K562 (cell line): Measurements from ENCODE around the gene LSP1. TPM values are rescaled to one million over a fixed set of nuclear protein-coding genes. Genes with fewer than 3 reads are reported as not detected.

Source experiments
- ATAC-seq: fragments of 200-7000 bp; cut with Tn5 transposase; 3 replicates; pipeline ENCODE4 v1.9.1; 2020; ENCODE audit warnings: moderate library complexity
- BruUV-seq: library from RNA; stranded (reverse); fragments of 400-500 nt; replicated peaks from 2 replicates; lab custom pipeline; 2021; lab: Mats Ljungman, UMichigan
- CTCF ChIA-PET: fragments of 300-600 bp; formaldehyde crosslinking; extraction: SDS; loops from one replicate; lab custom pipeline; 2021; ENCODE audit warnings: low intra/inter-chr PET ratio; lab: Yijun Ruan, JAX
- POLR2A ChIA-PET: fragments of 300-600, 350-650 bp; sonication (Branson Sonifier 250); formaldehyde crosslinking; extraction: SDS; loops from one replicate; lab custom pipeline; 2021; ENCODE audit warnings: antibody characterized with exemption, inconsistent platforms; lab: Yijun Ruan, JAX
- DNase-seq, 4 experiments: peaks; one replicate each; pipeline versions ENCODE4 v3.0.0 to v3.0.0-alpha.2; 2011 to 2018; ENCODE audit warnings: low spot score in 3 of 4, mixed read lengths in 3 of 4; ENCODE audit errors: extremely low read depth in 1 of 4
- FAIRE-seq: peaks from 2 replicates; lab custom pipeline; 2011; peaks lifted over from hg19 to GRCh38; lab: Jason Lieb, UNC
- H2AFZ ChIP-seq: 2 replicates; pipeline ENCODE4 v1.6.0; 2011; ENCODE audit warnings: low read depth, low read length, control low read depth, inconsistent platforms
- H3K27ac ChIP-seq: fragments of 200-600 bp; 3 replicates; pipeline ENCODE4 v1.8.0; 2011; ENCODE audit warnings: low read depth, mild to moderate bottlenecking, control low read depth, inconsistent platforms, low read length, moderate library complexity, mixed read lengths; ENCODE audit errors: extremely low read depth
- H3K27me3 ChIP-seq, 2 experiments: fragments of 300-600 bp in 1 of 2; 2 replicates in 1 of 2; 3 replicates in 1 of 2; pipeline versions ENCODE4 v1.6.0 to v1.8.0; 2011; ENCODE audit warnings: inconsistent platforms in 2 of 2, low read length in 2 of 2, mild to moderate bottlenecking in 1 of 2, mixed read lengths in 1 of 2, moderate library complexity in 1 of 2; ENCODE audit not compliant: control insufficient read depth in 2 of 2, insufficient read depth in 2 of 2
- H3K36me3 ChIP-seq: fragments of 300-600 bp; 3 replicates; pipeline ENCODE4 v1.8.0; 2011; ENCODE audit warnings: mild to moderate bottlenecking, low read length, inconsistent platforms; ENCODE audit not compliant: control insufficient read depth, insufficient read depth
- H3K4me1 ChIP-seq, 2 experiments: fragments of 200-600 bp in 1 of 2; replicated peaks in 1 of 2; 2 replicates in 1 of 2; 3 replicates in 1 of 2; pipeline versions ENCODE4 v1.5.1 to v1.8.0; 2011; ENCODE audit warnings: inconsistent platforms in 2 of 2, low read length in 2 of 2, mild to moderate bottlenecking in 1 of 2, mixed read lengths in 1 of 2, moderate library complexity in 1 of 2; ENCODE audit not compliant: control insufficient read depth in 2 of 2, insufficient read depth in 2 of 2
- H3K4me2 ChIP-seq: 2 replicates; pipeline ENCODE4 v1.6.1; 2011; ENCODE audit warnings: low read length, control low read depth, inconsistent platforms, mixed read lengths; ENCODE audit not compliant: insufficient read depth
- H3K4me3 ChIP-seq: fragments of 200-600 bp; sonication (generic), shearing (Covaris generic); 2 replicates; pipeline ENCODE4 v1.5.1; 2016; ENCODE audit warnings: control low read depth, inconsistent platforms
- H3K79me2 ChIP-seq: fragments of 200-600 bp; 3 replicates; pipeline ENCODE4 v1.8.0; 2011; ENCODE audit warnings: low read length, inconsistent platforms; ENCODE audit not compliant: control insufficient read depth, insufficient read depth
- H3K9ac ChIP-seq, 2 experiments: 2 replicates each; pipeline versions ENCODE4 v1.6.0 to v1.6.1; 2011; ENCODE audit warnings: low read depth in 2 of 2, low read length in 2 of 2, control low read depth in 1 of 2, inconsistent platforms in 1 of 2, mild to moderate bottlenecking in 1 of 2, mixed read lengths in 1 of 2; ENCODE audit not compliant: insufficient read depth in 1 of 2
- H3K9me1 ChIP-seq: one replicate; pipeline ENCODE4 v1.6.0; 2011; ENCODE audit warnings: inconsistent platforms, mild to moderate bottlenecking, low read length, moderate library complexity; ENCODE audit not compliant: control insufficient read depth, insufficient read depth
- H3K9me3 ChIP-seq: replicated peaks from 2 replicates; pipeline ENCODE4 v1.5.1; 2011; ENCODE audit warnings: low read depth, low read length, inconsistent platforms; ENCODE audit not compliant: control insufficient read depth, insufficient read depth
- H4K20me1 ChIP-seq: replicated peaks from 2 replicates; pipeline ENCODE4 v1.6.1; 2011; ENCODE audit warnings: low read length, inconsistent platforms, mixed read lengths; ENCODE audit not compliant: control insufficient read depth, insufficient read depth
- ASH1L ChIP-seq: fragments of 450-650 bp; IDR thresholded peaks from 2 replicates; pipeline ENCODE4 v1.6.1; 2018; ENCODE audit warnings: borderline replicate concordance, mild to moderate bottlenecking, low read depth; ENCODE audit not compliant: partially characterized antibody
- CXXC5 ChIP-seq: fragments of 250-450 bp; sonication (Bioruptor Pico); IDR thresholded peaks from 2 replicates; pipeline ENCODE4 v1.8.0; 2022; ENCODE audit warnings: inconsistent platforms, mild to moderate bottlenecking, moderate library complexity
- EGR1 ChIP-seq: fragments of 450-650 bp; conservative IDR thresholded peaks from 2 replicates; pipeline ENCODE4 v1.6.1; 2017; ENCODE audit warnings: mild to moderate bottlenecking
- KDM2B ChIP-seq: fragments of 250-450 bp; sonication (Bioruptor Pico); IDR thresholded peaks from 2 replicates; pipeline ENCODE4 v1.8.0; 2021; ENCODE audit warnings: mild to moderate bottlenecking, moderate library complexity
- MEF2A ChIP-seq: IDR thresholded peaks from 2 replicates; pipeline ENCODE4 v1.6.1; 2011; ENCODE audit warnings: low read depth, mild to moderate bottlenecking, low read length, moderate library complexity; ENCODE audit not compliant: control insufficient read depth
- MEIS2 ChIP-seq: fragments of 450-650 bp; IDR thresholded peaks from 2 replicates; pipeline ENCODE4 v1.6.1; 2014; ENCODE audit warnings: mild to moderate bottlenecking; ENCODE audit not compliant: partially characterized antibody
- MYC ChIP-seq, 2 experiments: fragments of 250-450 bp in 1 of 2; sonication (Bioruptor Pico) in 1 of 2; IDR thresholded peaks; 2 replicates each; pipeline versions ENCODE4 v1.5.1 to v1.6.1; 2012 to 2021; ENCODE audit warnings: low read depth in 2 of 2, borderline replicate concordance in 1 of 2, improper control_type of control experiment in 1 of 2, low read length in 1 of 2, mild to moderate bottlenecking in 1 of 2, moderate library complexity in 1 of 2
- NCOA1 ChIP-seq: fragments of 450-650 bp; IDR thresholded peaks from 2 replicates; pipeline ENCODE4 v1.6.1; 2016; ENCODE audit warnings: low read depth
- PML ChIP-seq: IDR thresholded peaks from 2 replicates; pipeline ENCODE4 v1.6.1; 2012; ENCODE audit warnings: low read length, inconsistent platforms
- RBM34 ChIP-seq: fragments of 200-400 bp; formaldehyde crosslinking; IDR thresholded peaks from 2 replicates; pipeline ENCODE4 v1.6.1; 2018; ENCODE audit warnings: low read length, borderline replicate concordance; ENCODE audit not compliant: insufficient read depth
- SPI1 ChIP-seq: IDR thresholded peaks from 2 replicates; pipeline ENCODE4 v1.6.1; 2011; ENCODE audit warnings: low read depth, low read length, control low read depth, borderline replicate concordance
- ZBTB7A ChIP-seq: IDR thresholded peaks from 2 replicates; pipeline ENCODE4 v1.6.1; 2011; ENCODE audit warnings: low read depth, mild to moderate bottlenecking, low read length, moderate library complexity, borderline replicate concordance; ENCODE audit not compliant: control insufficient read depth
- WGBS: fragments of 100-300 bp; shearing (Covaris generic); methylation state at CpG from one replicate; pipeline ENCODE4 v1.1.6; 2016; ENCODE audit warnings: low coverage, mixed read lengths; ENCODE audit not compliant: insufficient coverage; ENCODE audit errors: missing lambda C conversion rate; 5-methylcytosine and 5-hydroxymethylcytosine counted together
- in situ Hi-C: fragments of 300-500 bp; cut with MboI; formaldehyde crosslinking; loops from 4 replicates; pipeline ENCODE4 v1.15.0; 2018; ENCODE audit warnings: inconsistent platforms, mixed read lengths
- intact Hi-C: fragments of 100-400 bp; cut with micrococcal nuclease; formaldehyde crosslinking; loops from 2 replicates; pipeline ENCODE4 v1.14.2; 2022
- polyA plus RNA-seq, 8 experiments: library from polyadenylated mRNA; depleted of rRNA in 4 of 8; stranded (reverse) in 5 of 8; unstranded in 3 of 8; fragments of >200 nt; fragmentation: Nextera tagmentation in 2 of 8; fragmentation: Illumina TruSeq in 1 of 8; extraction: Ambion mirVana in 2 of 8; extraction: Trizol in 1 of 8; gene quantifications; 2 replicates each; pipeline versions ENCODE4 v1.2.1 to v1.2.3, GENCODE V29; 2011 to 2014; ENCODE audit warnings: inconsistent platforms in 1 of 8, missing spikeins in 1 of 8
- total RNA-seq, 7 experiments: library from RNA; depleted of rRNA in 6 of 7; stranded (reverse); fragments of >200 nt in 6 of 7; fragmentation: Illumina TruSeq in 2 of 7; extraction: Trizol in 2 of 7; gene quantifications; 2 replicates each; pipeline versions ENCODE4 v1.2.1 to v1.2.3, GENCODE V29; 2011 to 2021; ENCODE audit warnings: low replicate concordance in 1 of 7
- TF ChIP-seq, protein P1 (sequence below): sonication (generic); formaldehyde crosslinking; IDR thresholded peaks from 2 replicates; pipeline ENCODE4 v1.8.1; 2023; ENCODE audit warnings: mild to moderate bottlenecking, missing genetic modification reagents
- TF ChIP-seq, protein P2 (sequence below): sonication (generic); formaldehyde crosslinking; IDR thresholded peaks from 2 replicates; pipeline ENCODE4 v1.8.0; 2022; ENCODE audit warnings: missing genetic modification reagents, mild to moderate bottlenecking, borderline replicate concordance

The LSP1 gene
- total and polyA plus RNA-seq, 9 of the 15 experiments (the other 6 are each of a cell fraction or from before 2014, with no cell fraction given) = 0.08 to 2.9 (median 0.65) TPM; not detected in 2

DNA sequence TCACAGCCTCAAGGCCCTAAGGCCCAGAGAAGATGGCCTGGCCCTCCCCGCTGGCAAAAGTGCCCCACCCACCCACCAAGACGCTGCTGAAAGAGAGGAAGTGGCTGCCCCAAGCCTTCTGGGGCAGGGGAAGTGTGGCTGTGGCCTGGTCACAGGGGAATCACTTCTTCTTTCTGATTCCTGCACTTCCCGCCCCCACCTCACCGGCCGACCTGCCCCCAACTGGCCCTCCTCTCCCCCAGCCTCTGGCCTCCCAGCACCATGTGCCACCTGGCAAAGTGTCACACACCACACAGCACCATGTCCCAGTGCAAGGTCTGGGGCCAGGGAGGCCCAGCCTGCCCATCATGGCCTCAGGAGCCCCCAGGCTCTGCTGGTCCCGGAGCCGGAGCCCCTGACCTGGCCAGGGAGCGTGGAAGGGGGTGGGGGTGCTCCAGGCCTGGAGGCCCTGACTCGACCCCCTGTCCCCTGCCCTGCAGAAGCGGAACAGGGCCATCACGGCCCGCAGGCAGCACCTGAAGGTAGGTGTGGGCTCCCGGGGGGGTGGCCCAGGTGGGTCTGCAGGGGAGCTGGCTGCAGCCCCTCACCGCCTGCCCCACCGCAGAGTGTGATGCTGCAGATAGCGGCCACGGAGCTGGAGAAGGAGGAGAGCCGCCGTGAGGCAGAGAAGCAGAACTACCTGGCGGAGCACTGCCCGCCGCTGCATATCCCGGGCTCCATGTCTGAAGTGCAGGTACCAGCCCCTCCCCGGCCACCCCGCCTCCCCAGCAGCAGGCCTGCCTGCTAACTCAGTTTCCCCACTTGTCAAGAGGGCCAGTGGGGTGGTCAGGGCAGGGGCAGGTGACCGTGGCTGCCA is 12.7 kb upstream of the LSP1 start:
- CTCF ChIA-PET = interaction anchor here (3.5 kb wide), 1 partner anchor 161 kb away, joined by 54 read pairs; the partner anchor contains the start of gene H19
- no peak for ATAC-seq
- intact Hi-C loops = no loop called here
- in situ Hi-C loops = no loop called here
- H3K79me2 ChIP-seq = no peaks in the 10 kb centered on the region
- no peak for TF ChIP-seq ASH1L
- no peak for TF ChIP-seq PML
- 0 out of 2 replicates have a peak, but pooled peaks have one; percentile 31 for TF ChIP-seq ZBTB7A
- TF ChIP-seq, protein P1, sequence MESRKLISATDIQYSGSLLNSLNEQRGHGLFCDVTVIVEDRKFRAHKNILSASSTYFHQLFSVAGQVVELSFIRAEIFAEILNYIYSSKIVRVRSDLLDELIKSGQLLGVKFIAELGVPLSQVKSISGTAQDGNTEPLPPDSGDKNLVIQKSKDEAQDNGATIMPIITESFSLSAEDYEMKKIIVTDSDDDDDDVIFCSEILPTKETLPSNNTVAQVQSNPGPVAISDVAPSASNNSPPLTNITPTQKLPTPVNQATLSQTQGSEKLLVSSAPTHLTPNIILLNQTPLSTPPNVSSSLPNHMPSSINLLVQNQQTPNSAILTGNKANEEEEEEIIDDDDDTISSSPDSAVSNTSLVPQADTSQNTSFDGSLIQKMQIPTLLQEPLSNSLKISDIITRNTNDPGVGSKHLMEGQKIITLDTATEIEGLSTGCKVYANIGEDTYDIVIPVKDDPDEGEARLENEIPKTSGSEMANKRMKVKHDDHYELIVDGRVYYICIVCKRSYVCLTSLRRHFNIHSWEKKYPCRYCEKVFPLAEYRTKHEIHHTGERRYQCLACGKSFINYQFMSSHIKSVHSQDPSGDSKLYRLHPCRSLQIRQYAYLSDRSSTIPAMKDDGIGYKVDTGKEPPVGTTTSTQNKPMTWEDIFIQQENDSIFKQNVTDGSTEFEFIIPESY (CRISPR knock-in tag) = peak; percentile 61; the same call in 1 of the 2 replicates
- TF ChIP-seq MYC (IDR thresholded peaks at IDR 0.05; ENCODE audit: low read depth, low read length) = no peak
- TF ChIP-seq MYC (CRISPR knock-in tag; IDR thresholded peaks at IDR 0.05; ENCODE audit: borderline replicate concordance, low read depth) = no peak
- no peak for TF ChIP-seq MEIS2
- TF ChIP-seq, protein P2, sequence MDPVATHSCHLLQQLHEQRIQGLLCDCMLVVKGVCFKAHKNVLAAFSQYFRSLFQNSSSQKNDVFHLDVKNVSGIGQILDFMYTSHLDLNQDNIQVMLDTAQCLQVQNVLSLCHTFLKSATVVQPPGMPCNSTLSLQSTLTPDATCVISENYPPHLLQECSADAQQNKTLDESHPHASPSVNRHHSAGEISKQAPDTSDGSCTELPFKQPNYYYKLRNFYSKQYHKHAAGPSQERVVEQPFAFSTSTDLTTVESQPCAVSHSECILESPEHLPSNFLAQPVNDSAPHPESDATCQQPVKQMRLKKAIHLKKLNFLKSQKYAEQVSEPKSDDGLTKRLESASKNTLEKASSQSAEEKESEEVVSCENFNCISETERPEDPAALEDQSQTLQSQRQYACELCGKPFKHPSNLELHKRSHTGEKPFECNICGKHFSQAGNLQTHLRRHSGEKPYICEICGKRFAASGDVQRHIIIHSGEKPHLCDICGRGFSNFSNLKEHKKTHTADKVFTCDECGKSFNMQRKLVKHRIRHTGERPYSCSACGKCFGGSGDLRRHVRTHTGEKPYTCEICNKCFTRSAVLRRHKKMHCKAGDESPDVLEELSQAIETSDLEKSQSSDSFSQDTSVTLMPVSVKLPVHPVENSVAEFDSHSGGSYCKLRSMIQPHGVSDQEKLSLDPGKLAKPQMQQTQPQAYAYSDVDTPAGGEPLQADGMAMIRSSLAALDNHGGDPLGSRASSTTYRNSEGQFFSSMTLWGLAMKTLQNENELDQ (CRISPR knock-in tag) = no peak
- TF ChIP-seq EGR1 = 0 out of 2 replicates have a peak, but pooled peaks have one; percentile 10
- no peak for TF ChIP-seq CXXC5 (CRISPR knock-in tag)
- TF ChIP-seq MEF2A = no peak
- no peak for TF ChIP-seq RBM34
- no peak for TF ChIP-seq KDM2B (CRISPR knock-in tag)
- TF ChIP-seq SPI1 = peak; percentile 84
- no peak for TF ChIP-seq NCOA1
- H3K27ac ChIP-seq = no peak overlapping the region
- peaks cover 12% of the 10 kb centered on the region for H4K20me1 ChIP-seq
- peaks cover 3 to 50% of the 10 kb centered on the region in 2 experiments; a peak in 3 of 5 replicates for H3K27me3 ChIP-seq
- no peaks in the 10 kb centered on the region for H3K36me3 ChIP-seq
- H3K9me1 ChIP-seq = no peaks in the 10 kb centered on the region
- no peak for DNase-seq
- no TSS peak for BruUV-seq
- no peak overlapping the region for H3K4me3 ChIP-seq
- peaks cover 7 to 72% of the 10 kb centered on the region in 2 experiments; a peak in 4 of 5 replicates for H3K4me1 ChIP-seq
- POLR2A ChIA-PET = interaction anchor here (0.6 to 2.0 kb wide), 2 partner anchors 10 to 33 kb away, joined by 4 to 6 read pairs; no protein-coding TSS in a partner anchor
- 6% methylated on average over 14 of the region's 26 CpGs for WGBS
- no peak for FAIRE-seq
- H3K9ac ChIP-seq = no peak overlapping the region
- H2AFZ ChIP-seq = no peak overlapping the region
- H3K4me2 ChIP-seq = no peak overlapping the region
- no peaks in the 10 kb centered on the region for H3K9me3 ChIP-seq
